Motor neuron (in vitro differentiated cells): ENCODE measurements around the gene CDK1. TPM values are rescaled to one million over a fixed set of nuclear protein-coding genes. Genes with fewer than 3 reads are reported as not detected.
"Not testable (repeated sequence)": the region's sequence is repeated elsewhere in the genome, so short reads cannot be mapped to it uniquely, and the experiment has no call there.

Experiments
- ATAC-seq, 8 experiments: fragments of 200-7000 bp; cut with Tn5 transposase; replicated peaks in 6 of 8; 2 replicates each; pipeline ENCODE4 v1.8.0; 2021; ENCODE audit warnings: mild to moderate bottlenecking in 8 of 8, moderate library complexity in 8 of 8
- H3K27ac ChIP-seq, 2 donors: fragments of 250-450 bp; sonication (Bioruptor Pico); 2 replicates each; pipeline ENCODE4 v1.9.0; 2021; ENCODE audit warnings: antibody characterized with exemption in 2 of 2, mild to moderate bottlenecking in 2 of 2, moderate library complexity in 1 of 2
- H3K4me1 ChIP-seq, 2 donors: fragments of 250-450 bp; sonication (Bioruptor Pico); replicated peaks in 1 of 2; 2 replicates each; pipeline ENCODE4 v1.6.1; 2021; ENCODE audit warnings: antibody characterized with exemption in 2 of 2, mild to moderate bottlenecking in 2 of 2, moderate library complexity in 1 of 2
- H3K4me3 ChIP-seq, 5 donors: fragments of 250-450 bp; sonication (Bioruptor Pico); 2 replicates each; pipeline ENCODE4 v1.9.0; 2021; ENCODE audit warnings: antibody characterized with exemption in 5 of 5, mild to moderate bottlenecking in 5 of 5, moderate library complexity in 4 of 5
- WGBS, 10 experiments: fragments of 450-650 bp; shearing (Covaris generic); methylation state at CpG; one replicate each; pipeline ENCODE4 v1.0.0; 2022; 5-methylcytosine and 5-hydroxymethylcytosine counted together
- in situ Hi-C, 9 experiments: fragments of 400-800 bp; cut with MboI; loops; one replicate each; pipeline ENCODE4 v1.15.0; 2021; ENCODE audit warnings: low sequenced_read_pairs in 9 of 9, low pct_unique_long_range_greater_than_20kb in 2 of 9; ENCODE audit not compliant: unreplicated experiment in 9 of 9
- total RNA-seq, 8 experiments: library from RNA; unstranded; fragments of 300-600 nt; gene quantifications; 2 replicates each; pipeline versions ENCODE4 v1.2.3 to v1.2.4, GENCODE V29; 2022

The CDK1 gene
- total RNA-seq, 8 experiments from 2014 or later, result 0.31 to 77.5 (median 4.2) TPM

GRCh38 chr10:60821656-60822055 is 43.4 kb downstream of the CDK1 start:
- ATAC-seq, result peak in 1 of 8 experiments; percentile 24
- no peak overlapping the region for H3K27ac ChIP-seq
- WGBS, 10 experiments, result 13 to 85% (median 54%) methylated on average over 1 to 2 of the region's 2 CpGs; no CpG with 5 or more reads in 2 of the 10 experiments
- in situ Hi-C loops, result loop anchor here in 5 of 9 experiments (25.0 kb wide), 5 partner anchors 441 to 1416 kb away; no protein-coding TSS in a partner anchor
- no peak overlapping the region for H3K4me3 ChIP-seq
- peaks cover 8 to 12% of the 10 kb centered on the region in 2 donors for H3K4me1 ChIP-seq

- Histone ChIP-seq H3K27ac (no peak overlapping the region), H3K4me1 (peaks cover 6 to 12% of the 10 kb centered on the region in 2 donors), H3K4me3 (no peak overlapping the region)
- WGBS, 10 experiments, result 0 to 70% (median 12%) methylated on average over 1 to 4 of the region's 4 CpGs
- peak in 3 of 8 experiments; percentile 42 to 89 (median 52) for ATAC-seq
- in situ Hi-C loops, result loop anchor here in 5 of 9 experiments (25.0 kb wide), 5 partner anchors 439 to 1414 kb away; no protein-coding TSS in a partner anchor
Observed at GRCh38 chr10:60822809-60823208, 44.5 kb downstream of the CDK1 start.

- peak overlapping the region in 1 of 2 donors; percentile 7 for H3K27ac ChIP-seq
- WGBS, 10 experiments, result 80 to 100% (median 100%) methylated on average over 1 of the region's 1 CpG; no CpG with 5 or more reads in 5 of the 10 experiments
- in situ Hi-C loops, result loop anchor here in 5 of 9 experiments (25.0 kb wide), 5 partner anchors 439 to 1414 kb away; no protein-coding TSS in a partner anchor
- no peak for ATAC-seq
- peaks cover 6 to 12% of the 10 kb centered on the region in 2 donors for H3K4me1 ChIP-seq
- H3K4me3 ChIP-seq, result no peak overlapping the region
Observed at GRCh38 chr10:60823324-60823723, 45.0 kb downstream of the CDK1 start.

- WGBS, 10 experiments, result 50 to 100% (median 83%) methylated on average over 1 to 4 of the region's 4 CpGs; no CpG with 5 or more reads in 2 of the 10 experiments
- ATAC-seq, result no peak
- in situ Hi-C loops, result no loop called here
Observed at GRCh38 chr10:60825520-60825919, 47.2 kb downstream of the CDK1 start.

GRCh38 chr10:60827791-60828488 is 49.7 kb downstream of the CDK1 start:
- in situ Hi-C loops, result no loop called here
- 0 to 100% (median 65%) methylated on average over 1 to 4 of the region's 5 CpGs; no CpG with 5 or more reads in 1 of the 10 experiments for WGBS, 10 experiments

More at GRCh38 chr10:60825520-60825919, 47.2 kb downstream of the CDK1 start:
- no peak overlapping the region for H3K27ac ChIP-seq
- H3K4me1 ChIP-seq, result peaks cover 6 to 11% of the 10 kb centered on the region in 2 donors
- no peak overlapping the region for H3K4me3 ChIP-seq

GRCh38 chr10:60828489-60828852 is 50.2 kb downstream of the CDK1 start:
- Histone ChIP-seq H3K27ac (no peak overlapping the region), H3K4me3 (no peak overlapping the region), H3K4me1 (peaks cover 0 to 2% of the 10 kb centered on the region in 2 donors)
- in situ Hi-C loops, result no loop called here
- peak; percentile 21 to 81 (median 50) for ATAC-seq
- WGBS, 10 experiments, result 0 to 100% (median 66%) methylated on average over 1 of the region's 1 CpG; no CpG with 5 or more reads in 4 of the 10 experiments

More at GRCh38 chr10:60827791-60828488, 49.7 kb downstream of the CDK1 start:
- Histone ChIP-seq H3K4me3 (no peak overlapping the region), H3K4me1 (peaks cover 2 to 6% of the 10 kb centered on the region in 2 donors), H3K27ac (no peak overlapping the region)
- ATAC-seq, result peak in 3 of 8 experiments; percentile 17 to 72 (median 28)

- in situ Hi-C loops, H3K4me3 ChIP-seq, ATAC-seq, H3K4me1 ChIP-seq, H3K27ac ChIP-seq: not testable (repeated sequence)
- WGBS, 10 experiments, result 71 to 100% (median 87%) methylated on average over 2 to 4 of the region's 4 CpGs
Observed at GRCh38 chr10:60832136-60832535, 53.9 kb downstream of the CDK1 start.

GRCh38 chr10:60834401-60834800 is 56.1 kb downstream of the CDK1 start:
- Histone ChIP-seq H3K27ac (no peak overlapping the region), H3K4me3 (no peak overlapping the region), H3K4me1 (peaks cover 0 to 2% of the 10 kb centered on the region in 2 donors)
- in situ Hi-C loops, result no loop called here
- ATAC-seq, result no peak

- in situ Hi-C loops, result no loop called here
- 0 to 100% (median 64%) methylated on average over 1 to 2 of the region's 2 CpGs; no CpG with 5 or more reads in 1 of the 10 experiments for WGBS, 10 experiments
- peak in 7 of 8 experiments; percentile 45 to 99 (median 72) for ATAC-seq
- H3K27ac ChIP-seq, result no peak overlapping the region
- no peak overlapping the region for H3K4me3 ChIP-seq
- peaks cover 0 to 2% of the 10 kb centered on the region in 2 donors for H3K4me1 ChIP-seq
Observed at GRCh38 chr10:60835049-60835448, 56.8 kb downstream of the CDK1 start.

- H3K4me1 ChIP-seq, H3K4me3 ChIP-seq, ATAC-seq, H3K27ac ChIP-seq, in situ Hi-C loops: not testable (repeated sequence)
- WGBS, 10 experiments, result 87 to 100% (median 92%) methylated on average over 3 to 10 of the region's 10 CpGs
Observed at GRCh38 chr10:60841227-60841626, 62.9 kb downstream of the CDK1 start.

- 33 to 100% (median 60%) methylated on average over 1 of the region's 1 CpG; no CpG with 5 or more reads in 7 of the 10 experiments for WGBS, 10 experiments
Observed at GRCh38 chr10:60842694-60843093, 64.4 kb downstream of the CDK1 start.

More at GRCh38 chr10:60842694-60843093, 64.4 kb downstream of the CDK1 start:
- in situ Hi-C loops, result no loop called here
- ATAC-seq, result no peak
- Histone ChIP-seq H3K4me1 (no peaks in the 10 kb centered on the region), H3K4me3 (no peak overlapping the region), H3K27ac (no peak overlapping the region)
